Measurements from ENCODE around the gene KANSL1L.

The KANSL1L gene

GRCh38 chr2:210167227-210167626, 4.0 kb downstream of the KANSL1L start:
- no peak for DNase-seq (ENCODE audit: low spot score)
- TF ChIP-seq, protein P1, sequence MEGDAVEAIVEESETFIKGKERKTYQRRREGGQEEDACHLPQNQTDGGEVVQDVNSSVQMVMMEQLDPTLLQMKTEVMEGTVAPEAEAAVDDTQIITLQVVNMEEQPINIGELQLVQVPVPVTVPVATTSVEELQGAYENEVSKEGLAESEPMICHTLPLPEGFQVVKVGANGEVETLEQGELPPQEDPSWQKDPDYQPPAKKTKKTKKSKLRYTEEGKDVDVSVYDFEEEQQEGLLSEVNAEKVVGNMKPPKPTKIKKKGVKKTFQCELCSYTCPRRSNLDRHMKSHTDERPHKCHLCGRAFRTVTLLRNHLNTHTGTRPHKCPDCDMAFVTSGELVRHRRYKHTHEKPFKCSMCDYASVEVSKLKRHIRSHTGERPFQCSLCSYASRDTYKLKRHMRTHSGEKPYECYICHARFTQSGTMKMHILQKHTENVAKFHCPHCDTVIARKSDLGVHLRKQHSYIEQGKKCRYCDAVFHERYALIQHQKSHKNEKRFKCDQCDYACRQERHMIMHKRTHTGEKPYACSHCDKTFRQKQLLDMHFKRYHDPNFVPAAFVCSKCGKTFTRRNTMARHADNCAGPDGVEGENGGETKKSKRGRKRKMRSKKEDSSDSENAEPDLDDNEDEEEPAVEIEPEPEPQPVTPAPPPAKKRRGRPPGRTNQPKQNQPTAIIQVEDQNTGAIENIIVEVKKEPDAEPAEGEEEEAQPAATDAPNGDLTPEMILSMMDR (IDR thresholded peaks at IDR 0.05; ENCODE audit: borderline replicate concordance, control extremely low read depth, extremely low read depth, insufficient read depth, missing control alignments): no peak
- in situ Hi-C loops (cut with MboI; ENCODE audit: low sequenced_read_pairs, unreplicated experiment): no loop called here

- TF ChIP-seq, protein P1 (IDR thresholded peaks at IDR 0.05; ENCODE audit: borderline replicate concordance, control extremely low read depth, extremely low read depth, insufficient read depth, missing control alignments): no peak
- no peak for DNase-seq (ENCODE audit: low spot score)
- in situ Hi-C loops (cut with MboI; ENCODE audit: low sequenced_read_pairs, unreplicated experiment): no loop called here
Observed at GRCh38 chr2:210162466-210163124, 8.6 kb downstream of the KANSL1L start.

DNA sequence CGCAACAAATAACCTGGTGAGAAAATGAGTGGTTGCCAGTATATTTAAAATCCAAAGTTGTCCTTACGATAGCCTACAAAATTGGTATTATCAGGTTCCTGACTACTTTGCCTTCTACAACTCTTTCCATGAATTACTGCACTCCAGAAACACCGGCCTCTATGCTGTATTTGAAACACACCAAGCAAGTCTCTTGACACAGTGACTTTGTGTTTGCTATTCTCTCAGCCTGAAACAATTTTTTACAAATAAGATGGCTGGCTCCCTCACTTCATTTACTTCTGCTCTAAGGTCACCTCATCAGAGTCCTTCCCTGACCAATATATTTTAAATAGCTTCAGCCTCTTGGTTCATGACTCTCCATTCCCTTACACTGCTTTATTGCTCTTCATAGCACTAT, 12.2 kb downstream of the KANSL1L start:
- TF ChIP-seq, protein P1 (IDR thresholded peaks at IDR 0.05; ENCODE audit: borderline replicate concordance, control extremely low read depth, extremely low read depth, insufficient read depth, missing control alignments): no peak
- no peak for DNase-seq (ENCODE audit: low spot score)
- in situ Hi-C loops (cut with MboI; ENCODE audit: low sequenced_read_pairs, unreplicated experiment): no loop called here

GRCh38 chr2:210158236-210158635, 13.0 kb downstream of the KANSL1L start:
- in situ Hi-C loops (cut with MboI; ENCODE audit: low sequenced_read_pairs, unreplicated experiment): no loop called here
- TF ChIP-seq, protein P1 (IDR thresholded peaks at IDR 0.05; ENCODE audit: borderline replicate concordance, control extremely low read depth, extremely low read depth, insufficient read depth, missing control alignments): no peak
- DNase-seq (ENCODE audit: low spot score): no peak

DNA sequence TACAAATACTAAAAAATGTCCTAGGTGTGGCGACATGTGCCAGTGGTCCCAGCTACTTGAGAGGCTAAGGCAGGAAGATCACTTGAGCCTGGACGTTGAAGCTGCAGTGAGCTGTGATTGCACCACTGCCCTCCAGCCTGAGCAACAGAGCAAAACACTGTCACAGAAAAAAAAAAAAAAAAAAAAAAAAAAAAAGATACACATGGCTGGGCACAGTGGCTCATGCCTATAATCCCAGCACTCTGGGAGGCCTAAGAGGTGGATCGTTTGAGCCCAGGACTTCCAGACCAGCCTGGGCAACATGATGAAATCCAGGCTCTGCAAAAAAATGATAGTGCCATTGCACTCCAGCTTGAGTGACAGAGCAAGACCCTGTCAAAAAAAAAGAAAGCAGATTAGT, 13.7 kb downstream of the KANSL1L start:
- TF ChIP-seq, protein P1 (IDR thresholded peaks at IDR 0.05; ENCODE audit: borderline replicate concordance, control extremely low read depth, extremely low read depth, insufficient read depth, missing control alignments): no peak
- in situ Hi-C loops (cut with MboI; ENCODE audit: low sequenced_read_pairs, unreplicated experiment): no loop called here
- DNase-seq (ENCODE audit: low spot score): no peak

GRCh38 chr2:210147614-210148013, 23.6 kb downstream of the KANSL1L start:
- in situ Hi-C loops (cut with MboI; ENCODE audit: low sequenced_read_pairs, unreplicated experiment): no loop called here
- DNase-seq (ENCODE audit: low spot score): no peak
- TF ChIP-seq, protein P1 (IDR thresholded peaks at IDR 0.05; ENCODE audit: borderline replicate concordance, control extremely low read depth, extremely low read depth, insufficient read depth, missing control alignments): no peak

Measured in GM13976 (cell line).